Hypothalamus (tissue), 51 donors: ENCODE results near the gene BIRC7.

ENCODE experiments used
- DNase-seq, 51 donors: peaks; one replicate each; lab custom pipeline; 2025; lab: John Stamatoyannopoulos, UW

The BIRC7 gene

DNA sequence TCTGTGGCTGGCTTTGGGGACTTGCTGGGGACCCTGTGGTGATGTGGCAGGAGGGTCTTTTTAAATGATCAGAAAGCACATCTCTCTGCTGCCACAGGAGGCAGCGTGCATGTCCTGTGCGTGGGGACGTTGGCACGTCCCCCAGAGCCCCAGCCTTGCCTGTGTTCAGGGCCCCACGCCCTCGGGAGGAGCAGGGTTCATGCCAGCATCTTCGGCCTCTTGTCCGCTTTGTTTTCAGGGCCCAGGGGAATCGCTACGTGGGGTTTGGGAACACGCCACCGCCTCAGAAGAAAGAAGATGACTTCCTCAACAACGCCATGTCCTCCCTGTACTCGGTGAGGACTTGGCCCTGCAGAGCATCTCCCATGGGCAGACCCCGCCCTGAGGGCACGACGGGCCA, 43.0 kb downstream of the BIRC7 start:
- DNase-seq, result no peak

DNA sequence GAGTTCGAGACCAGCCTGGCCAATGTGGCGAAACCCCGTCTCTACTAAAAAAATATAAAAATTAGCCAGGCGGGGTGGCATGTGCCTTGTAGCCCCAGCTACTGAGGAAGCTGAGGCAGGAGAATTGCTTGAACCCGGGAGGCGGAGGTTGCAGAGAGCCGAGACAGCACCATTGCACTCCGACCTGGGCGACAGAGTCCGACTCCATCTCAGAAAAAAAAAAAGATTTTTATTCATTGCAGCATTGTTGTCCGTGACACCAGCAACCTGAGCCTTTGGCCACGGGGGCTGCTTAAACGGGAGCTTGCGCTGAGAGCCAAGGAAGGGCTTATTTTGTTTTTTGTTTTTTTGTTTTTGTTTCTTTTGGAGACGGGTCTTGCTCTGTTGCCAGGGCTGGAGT, 44.2 kb downstream of the BIRC7 start:
- DNase-seq, result no peak

DNA sequence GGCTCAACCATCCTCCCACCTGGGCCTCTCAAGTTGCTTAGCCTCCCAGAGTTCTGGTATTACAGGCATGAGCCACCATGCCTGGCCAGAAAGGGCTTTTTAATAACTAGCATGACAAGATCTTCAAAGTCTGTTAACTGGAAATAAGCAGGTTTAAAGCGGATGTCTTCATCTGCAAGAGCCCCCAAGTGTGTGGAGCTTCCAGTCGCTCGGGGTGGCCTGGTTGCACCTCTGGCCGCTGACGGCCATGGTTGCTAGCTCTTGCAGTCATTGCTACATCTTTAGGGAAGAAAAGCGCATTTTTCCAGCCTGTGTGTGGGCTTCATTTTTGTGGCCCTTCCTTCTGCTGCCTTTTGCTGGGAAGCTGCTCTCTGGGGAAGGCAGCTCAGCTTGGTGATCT, 44.7 kb downstream of the BIRC7 start:
- no peak for DNase-seq

DNA sequence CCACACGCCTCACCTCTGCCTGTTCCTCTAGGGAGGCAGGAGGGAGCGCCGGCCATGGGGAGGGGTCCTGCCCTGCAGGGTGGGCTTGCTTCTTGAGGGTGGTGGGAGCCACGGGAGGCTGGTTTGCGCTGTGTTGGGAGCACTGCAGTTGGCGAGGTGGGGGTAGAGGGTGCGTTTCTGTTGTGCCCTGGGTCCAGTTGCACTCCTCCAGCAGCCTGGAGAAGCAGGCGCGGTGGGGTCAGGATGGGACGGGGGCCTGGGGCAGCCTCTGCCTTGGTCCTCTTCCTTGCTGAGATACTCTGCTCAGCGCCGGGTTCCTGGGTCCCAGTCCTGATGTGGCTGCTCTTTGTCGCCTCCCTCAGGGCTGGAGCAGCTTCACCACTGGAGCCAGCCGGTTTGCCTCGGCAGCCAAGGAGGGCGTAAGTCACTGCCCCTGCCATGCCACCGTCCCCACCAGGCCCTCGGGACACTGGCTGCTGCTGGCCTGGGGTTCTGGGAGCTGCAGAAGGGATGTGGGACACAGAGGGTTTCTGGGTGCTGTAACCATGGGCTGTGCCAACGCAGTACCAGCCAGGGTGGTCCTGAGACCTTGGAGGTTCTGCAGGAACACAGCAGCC, 45.3 kb downstream of the BIRC7 start:
- DNase-seq, result no peak

DNA sequence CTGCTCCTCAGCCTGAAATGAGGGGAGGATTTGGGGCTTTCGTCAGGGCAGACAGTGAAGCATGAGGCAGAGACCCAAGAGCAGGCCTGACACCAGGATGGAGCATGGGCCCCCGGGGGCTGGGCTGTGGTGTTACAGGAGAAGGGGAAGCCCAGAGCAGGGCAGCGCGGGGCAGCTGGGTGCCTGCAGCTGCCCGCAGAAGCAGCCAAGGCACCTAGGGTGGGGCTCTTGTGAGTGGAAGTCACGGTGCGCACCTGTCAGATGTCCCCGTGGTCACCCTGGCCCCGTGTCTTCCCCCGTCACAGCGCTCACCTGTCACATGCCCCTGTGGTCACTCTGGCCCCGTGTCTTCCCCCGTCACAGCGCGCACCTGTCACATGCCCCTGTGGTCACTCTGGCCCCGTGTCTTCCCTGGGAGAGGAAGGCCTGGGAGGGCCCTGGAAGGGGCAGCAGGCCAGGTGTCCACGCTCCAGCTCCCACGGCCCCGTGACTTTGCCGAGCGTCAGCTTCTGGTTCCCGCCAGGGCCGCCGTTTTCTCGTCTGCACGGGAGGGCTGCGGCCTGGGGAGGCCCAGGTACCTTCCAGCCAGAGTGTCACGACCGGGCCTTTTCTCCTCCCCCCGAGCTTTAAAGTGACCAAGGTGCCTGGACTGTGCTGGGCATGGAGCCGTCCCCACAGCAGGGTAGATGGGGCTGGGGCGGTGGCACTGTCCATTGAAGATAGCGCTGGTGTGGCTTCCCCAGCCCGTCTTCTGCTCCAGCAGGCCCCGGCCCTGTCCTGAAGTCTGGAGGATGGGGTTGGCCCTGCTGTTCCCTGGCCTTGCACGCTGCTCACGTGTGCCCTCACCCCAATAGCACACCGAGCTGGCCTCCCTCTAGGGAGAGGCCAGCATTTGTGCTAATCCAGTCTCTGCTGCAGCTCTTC, 46.3 kb downstream of the BIRC7 start:
- DNase-seq, result no peak

DNA sequence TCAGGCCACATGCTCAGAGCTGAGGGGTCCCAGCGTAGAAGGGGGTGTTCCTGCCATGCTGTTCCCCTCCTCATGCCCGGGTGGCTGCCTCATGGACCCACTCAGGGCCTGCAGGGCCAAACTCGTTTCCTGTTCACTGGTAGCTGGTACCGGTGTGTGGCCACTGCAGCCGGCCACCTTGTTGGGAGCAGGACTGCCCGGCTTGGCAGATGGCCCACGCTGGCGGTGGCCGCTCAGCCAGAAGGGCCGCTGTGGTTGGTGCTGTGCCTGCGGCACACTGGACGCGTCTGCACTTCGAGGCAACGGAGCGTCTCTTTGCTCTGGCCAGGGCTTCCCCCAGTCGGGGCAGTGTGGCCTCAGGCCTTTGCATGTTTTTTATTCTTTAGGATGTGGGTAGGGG, 47.2 kb downstream of the BIRC7 start:
- DNase-seq, result no peak

DNA sequence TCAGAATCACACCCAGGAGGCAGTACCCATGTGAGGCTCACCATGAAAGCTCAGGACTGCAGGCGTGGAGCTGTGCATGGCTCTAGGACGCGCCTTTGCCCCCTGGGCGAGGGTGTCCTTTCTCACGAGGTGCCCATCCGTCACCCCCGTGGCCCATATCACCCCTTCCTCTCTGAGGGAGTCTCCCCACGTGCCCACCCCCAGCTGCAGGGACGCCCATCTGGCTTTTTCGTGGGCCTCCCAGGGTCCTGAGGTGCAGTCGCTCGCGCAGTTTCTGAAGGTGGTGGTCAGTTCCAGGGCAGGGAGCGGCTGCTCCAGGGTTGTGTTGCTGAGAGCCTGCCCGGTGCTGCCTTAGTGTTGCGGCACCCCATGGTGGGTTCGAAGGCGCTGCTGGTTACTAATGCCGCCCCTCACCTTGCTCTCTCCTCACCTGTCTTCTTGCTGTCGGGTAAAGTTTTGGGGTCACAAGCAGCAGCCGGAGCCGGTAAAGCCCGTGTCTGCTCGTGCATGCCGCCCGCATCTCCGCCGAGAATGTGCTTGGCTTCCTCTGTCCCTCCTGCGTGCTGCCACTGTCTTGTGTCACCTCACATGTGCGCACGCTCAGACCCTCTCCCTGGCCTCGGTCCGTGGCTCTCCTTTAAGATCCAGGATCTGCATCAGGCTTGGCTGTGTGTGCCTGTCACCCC, 47.8 kb downstream of the BIRC7 start:
- DNase-seq, result no peak

DNA sequence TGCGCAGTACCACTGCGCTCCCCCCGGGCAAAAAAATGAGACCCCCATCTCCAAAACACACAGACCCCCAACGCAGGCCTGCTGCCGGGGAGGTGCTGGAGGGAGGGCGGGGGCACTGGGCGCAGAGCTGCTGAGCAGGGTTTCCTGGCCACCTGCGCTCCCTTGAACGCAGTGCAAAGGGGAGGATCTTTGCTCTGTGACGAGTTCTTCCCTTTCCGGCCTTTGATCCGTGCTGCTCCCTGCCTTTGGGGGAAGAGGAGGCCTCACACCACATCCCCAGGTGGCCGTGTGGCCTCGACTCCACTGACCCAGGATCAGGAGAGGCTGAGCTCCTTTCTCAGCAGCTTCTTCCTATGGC, 48.4 kb downstream of the BIRC7 start:
- no peak for DNase-seq

DNA sequence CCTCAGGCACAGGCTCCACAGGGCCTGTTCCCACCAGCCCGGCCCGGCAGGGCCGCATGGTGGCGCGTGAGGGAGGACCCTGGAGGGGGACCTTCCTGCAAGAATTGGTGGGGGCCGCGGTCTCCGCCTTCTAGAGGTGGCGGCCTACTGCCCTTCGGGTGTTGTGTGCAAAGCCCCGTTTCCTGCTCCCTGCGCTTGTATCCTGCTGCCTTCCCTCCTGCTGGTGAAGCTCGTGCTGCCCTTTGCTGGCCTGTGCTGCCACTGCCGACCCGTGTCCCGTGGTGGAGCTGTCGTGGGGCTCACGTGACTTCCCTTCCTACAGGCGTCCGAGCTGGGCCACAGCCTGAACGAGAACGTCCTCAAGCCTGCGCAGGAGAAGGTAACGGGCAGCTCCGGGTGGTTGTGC, 48.8 kb downstream of the BIRC7 start:
- DNase-seq, result no peak

DNA sequence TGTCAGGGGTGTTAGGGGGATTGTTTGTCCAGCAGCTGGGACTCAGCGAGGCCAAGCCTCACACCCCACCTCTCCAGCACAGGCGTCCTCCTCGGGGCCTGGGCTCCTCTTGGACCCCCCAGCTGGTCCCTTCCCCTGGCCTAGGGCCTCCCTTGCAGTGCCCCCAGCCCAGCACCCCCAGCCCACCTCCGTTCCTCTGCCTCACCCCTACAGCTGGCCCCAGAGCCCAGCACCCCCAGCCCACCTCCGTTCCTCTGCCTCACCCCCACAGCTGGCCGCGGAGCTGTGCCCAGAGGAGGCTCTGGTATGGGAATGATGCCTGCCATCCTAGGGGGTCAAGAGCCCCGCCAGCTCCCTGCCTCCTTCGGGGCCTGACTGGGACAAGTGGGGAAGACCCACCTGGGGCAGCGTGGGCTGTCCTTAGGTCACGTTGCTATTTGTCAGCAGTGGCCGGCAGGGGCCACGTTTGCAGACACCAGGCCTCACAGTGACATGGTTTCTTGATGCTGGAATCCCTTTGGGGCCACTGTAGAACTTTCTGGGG, 49.3 kb downstream of the BIRC7 start:
- DNase-seq, result no peak

DNA sequence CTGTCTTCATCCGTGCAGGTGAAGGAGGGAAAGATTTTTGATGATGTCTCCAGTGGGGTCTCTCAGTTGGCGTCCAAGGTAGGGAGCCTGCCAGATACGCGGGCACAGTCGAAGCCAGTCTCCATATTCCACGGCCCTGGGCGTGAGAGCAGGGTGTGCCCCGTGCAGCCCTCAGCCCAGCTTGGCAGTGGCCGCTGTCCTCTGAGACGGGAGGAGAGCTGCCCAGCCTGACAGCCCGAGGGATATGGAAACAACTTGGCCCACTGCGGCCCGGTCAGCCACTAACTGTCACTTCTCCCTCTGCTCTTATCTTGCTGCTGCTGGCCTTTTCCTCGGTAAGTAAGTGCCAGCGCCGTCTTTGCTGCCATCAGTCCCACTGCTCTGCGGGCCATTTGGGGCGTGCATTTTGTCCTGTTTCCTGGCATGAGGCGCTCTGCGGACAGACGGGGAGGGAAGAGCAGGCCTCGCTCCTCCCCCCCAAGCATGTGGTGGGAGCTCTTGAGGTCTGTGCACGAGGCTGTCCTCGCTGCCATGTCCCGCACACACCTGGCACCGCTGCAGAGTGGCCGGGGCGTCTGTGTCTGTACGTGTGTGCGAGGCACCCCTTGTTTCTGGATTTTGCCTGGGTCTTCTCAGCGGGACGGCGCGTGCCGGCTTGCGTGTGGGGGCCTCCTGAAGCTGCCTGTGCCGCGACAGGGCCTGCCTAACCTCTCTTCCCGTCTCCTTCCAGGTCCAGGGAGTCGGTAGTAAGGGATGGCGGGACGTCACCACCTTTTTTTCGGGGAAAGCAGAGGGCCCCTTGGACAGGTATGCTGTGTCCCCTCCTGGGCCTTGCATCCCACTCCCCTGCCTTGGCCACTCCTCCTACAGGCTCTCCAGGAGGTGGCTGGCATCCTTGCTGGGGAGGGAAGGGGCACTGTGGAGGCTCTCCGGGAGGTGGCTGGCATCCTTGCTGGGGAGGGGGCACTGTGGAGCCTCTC, 50.2 kb downstream of the BIRC7 start:
- no peak for DNase-seq

DNA sequence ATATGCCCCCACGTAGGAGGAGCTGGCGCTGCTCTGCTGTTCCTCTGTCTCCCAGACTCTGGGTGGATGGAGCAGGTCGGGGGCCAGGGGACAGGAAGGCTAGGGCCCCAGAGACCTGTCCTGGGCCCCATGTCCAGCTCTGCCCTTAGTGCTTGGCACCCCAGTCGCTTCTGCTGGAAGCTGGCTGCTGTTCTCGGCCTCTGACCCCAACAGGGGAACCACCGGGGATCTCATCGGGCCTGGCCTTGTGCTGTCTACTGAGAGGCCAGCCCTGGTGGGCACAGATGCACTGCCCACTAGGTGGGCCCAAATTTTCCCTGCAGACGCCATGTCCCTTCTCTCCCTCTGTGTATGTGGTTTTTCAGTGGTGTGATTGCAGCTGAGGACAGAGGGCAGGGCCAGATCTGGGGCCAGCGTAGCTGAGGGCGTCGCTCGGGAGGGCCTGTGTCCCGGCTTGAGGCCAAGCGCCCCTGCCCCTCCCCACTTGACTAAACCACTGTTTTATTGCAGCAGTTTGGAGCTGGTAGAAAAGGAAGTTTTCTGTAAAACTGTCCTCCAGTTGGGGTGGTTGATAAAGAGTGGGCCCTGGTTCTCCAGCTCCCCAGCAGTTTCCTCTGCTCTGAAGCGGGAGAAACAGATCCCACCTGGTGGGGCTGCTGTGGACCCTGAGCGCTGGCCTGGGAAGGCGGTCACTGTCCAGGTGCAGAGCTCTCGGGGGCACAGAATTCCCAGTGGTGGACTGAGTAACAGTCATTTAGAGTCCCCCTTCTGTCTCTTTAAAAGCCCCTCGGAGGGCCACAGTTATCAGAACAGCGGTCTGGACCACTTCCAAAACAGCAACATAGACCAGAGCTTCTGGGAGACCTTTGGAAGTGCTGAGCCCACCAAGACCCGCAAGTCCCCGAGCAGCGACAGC, 51.3 kb downstream of the BIRC7 start:
- no peak for DNase-seq

DNA sequence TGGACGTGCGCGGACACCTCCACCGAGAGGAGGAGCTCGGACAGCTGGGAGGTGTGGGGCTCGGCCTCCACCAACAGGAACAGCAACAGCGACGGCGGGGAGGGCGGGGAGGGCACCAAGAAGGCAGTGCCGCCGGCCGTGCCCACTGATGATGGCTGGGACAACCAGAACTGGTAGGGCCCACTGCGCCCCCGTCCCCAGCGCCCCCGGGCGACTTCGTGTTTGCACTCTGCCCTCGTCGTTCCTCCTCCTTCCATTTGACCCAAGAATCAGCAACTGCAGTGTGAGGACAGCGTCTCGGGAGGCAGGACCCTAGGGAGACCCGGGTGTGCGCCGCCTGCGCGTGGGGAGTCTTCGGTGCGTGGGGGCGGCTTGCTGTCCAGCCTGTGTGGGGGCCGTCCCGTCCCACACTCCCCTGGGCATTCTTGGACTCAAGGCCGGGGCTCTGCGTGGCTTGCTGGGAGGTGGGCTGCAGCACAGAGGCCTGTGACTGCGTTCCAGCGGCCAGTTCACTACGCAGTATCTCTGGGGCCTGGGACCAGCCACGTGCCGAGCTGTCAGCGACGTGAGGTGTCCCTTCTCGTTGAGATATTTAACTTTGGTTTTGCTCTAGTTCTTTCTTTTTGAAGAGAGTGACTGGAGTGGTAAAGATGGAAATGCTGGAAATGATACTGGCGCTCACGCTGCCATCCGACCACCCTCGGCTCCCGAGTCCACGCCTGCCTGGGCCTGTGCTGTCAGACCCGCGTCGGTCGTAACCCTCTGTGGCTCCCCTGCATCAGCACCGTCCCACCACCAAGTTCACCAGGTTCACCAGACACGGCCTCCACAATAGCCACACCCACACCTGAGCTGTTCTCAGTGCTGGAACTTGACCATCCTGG, 52.2 kb downstream of the BIRC7 start:
- DNase-seq, result no peak

DNA sequence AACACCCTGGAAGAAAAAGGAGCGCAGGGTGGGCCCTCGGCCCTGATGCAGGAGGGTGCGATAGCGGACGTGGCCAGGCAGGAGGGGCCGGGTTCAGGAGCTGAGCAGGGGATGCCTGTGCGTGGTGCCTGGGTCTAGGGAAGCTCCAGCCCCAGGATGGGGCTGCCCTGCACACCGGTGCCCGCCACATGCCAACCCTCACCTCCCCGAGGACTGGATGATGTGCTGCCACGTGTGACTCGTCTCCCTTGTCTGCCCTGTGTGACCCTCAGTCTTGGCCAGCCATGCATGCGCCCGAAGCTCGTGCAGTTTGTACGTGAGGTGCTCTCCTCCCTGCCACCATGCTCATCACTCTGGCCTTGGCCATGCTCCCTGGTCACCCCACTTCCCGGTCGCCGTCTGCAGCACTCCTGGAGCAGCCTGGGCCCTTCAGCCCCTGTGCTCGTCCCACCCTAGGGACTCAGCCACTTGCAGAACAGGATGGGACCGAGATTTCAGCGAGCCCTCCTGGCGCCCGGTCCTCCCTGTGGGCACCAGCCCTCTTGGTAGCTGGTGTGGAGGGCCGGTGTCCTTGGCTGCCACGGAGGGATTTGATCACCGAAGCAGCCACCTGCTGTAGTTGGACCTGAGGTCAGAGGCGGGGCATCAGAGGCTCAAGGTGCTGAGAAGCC, 53.0 kb downstream of the BIRC7 start:
- no peak for DNase-seq

DNA sequence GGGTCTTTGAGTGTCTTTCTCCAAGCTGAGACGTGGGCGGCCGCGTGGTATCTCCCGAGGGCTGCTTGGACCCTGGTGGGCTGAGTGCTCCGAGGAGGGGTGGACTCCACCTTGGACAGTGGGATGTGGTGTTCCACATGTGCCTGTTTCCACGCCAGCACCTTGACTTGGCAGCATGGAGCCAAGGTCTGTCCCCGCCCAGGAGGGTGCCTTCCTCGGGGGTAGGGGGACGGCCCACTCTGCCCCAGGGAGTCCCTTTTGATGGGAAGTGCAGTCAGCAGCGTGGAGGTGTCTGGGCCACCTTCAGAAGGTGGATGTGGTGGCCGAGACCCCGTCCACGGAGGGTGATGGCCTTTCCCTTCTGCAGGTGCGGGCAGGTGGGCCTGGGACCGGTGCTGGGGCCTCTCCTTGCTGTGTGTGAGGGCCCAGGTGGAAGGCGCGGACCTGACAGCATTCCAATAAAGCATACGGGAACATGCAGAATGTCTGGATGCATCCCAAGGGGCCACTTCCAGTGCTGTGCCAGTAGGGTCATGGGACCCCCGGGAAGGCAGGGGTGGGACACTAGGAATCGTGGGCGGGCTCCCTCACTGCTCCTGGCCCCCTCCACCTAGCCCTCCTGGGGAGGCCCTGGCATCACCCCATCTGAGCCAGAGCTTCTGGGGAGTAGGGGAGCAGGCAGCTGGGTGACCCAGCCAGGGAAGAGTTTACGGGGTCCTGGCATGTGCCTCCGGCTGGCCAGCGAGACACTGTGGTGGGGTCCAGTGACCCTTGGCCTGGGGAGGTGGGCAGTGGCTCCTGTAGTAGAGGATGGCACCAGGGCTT, 53.8 kb downstream of the BIRC7 start:
- DNase-seq, result no peak
